GM19238 (cell line): ENCODE results near the gene MMP28.

Source experiments
- DNase-seq: peaks from one replicate; pipeline ENCODE4 v3.0.0; 2011; ENCODE audit warnings: low spot score; ENCODE audit not compliant: insufficient read length

Gene MMP28

DNA sequence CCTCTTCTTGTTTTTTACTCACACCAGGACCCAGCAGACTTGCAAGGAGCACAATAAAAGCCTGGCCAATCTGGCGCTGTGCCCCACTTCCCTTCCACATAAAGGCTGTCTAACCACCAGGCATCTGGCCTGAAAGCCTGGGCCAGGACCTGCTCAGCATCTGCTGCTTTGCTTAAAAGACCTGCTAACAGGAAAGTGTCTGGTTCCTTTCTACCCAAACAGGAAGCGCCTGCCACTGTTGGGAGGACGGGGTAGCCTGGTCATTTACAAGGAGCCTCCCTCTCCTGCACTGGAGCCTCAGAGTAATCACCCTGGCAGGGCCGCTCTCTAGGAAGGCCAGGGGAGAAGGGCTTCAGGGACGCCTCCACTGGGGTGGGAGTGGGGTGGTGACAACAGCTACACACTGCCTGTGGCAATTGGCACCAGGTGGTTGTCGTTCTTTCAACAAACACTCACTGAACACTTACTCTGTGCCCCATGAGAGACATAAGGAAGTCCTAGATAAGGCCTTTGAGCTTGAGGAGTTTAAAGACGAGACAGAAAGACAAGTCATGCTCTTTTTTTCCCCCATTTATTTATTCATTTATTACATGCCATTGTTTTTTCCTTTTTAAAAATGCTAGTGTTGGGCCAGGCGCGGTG is 6.3 kb upstream of the MMP28 start:
- DNase-seq = no peak

DNA sequence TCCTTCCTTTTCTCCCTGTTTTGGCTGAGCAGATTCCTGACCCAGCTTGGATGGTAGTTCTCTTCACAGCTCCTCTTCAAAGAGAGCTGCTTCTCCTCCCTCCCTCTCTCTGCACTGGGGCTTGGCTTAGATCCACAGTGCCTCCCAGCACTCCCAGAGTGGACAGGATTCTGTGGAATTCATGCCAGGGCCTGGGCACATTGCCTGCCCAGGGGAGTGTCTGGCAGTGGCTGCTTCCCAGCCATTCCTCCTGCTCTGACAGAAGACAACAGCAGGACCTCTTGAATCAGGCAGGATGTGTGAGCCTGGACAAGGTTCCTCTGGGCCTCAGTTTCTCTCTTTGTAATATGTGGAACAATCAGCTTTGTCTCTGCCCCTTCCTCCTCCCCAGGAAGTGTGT is 4.5 kb upstream of the MMP28 start:
- DNase-seq = no peak

DNA sequence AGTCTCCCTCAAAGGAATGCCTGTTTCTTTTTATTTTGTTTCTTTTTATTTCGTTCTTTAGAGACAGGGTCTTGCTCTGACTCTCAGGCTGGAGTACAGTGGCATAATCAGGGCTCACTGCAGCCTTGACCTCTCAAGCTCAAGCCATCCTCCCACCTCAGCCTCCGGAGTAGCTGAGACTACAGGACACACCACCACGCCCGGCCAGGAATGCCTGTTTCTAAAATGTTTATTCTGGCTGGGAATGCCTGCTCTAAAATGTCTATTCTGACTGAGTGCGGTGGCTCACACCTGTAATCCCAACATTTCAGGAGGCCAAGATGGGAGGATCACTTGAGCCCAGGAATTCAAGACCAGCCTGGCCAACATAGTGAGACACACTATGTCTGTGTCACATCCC is 2.5 kb upstream of the MMP28 start:
- no peak for DNase-seq

- no peak for DNase-seq
Measured at GRCh38 chr17:35797370-35797769, 1.9 kb upstream of the MMP28 start.

DNA sequence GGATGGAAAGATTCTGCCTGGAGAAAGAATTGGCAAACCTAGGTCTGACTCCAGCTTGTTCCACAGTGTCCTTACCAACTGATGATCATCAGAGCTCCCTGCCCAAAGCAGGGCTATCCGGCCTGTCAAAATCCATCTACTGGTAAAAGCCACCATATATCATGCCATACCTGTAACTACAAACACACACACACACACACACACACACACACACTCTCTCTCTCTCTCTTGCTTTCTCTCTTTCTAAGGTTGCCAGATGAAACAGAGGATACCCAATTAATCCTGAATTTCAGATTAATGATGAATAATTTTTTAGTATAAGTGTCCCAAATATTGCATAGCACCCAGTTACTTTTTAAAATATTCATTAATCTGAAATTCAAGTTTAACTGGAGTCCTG is 1.5 kb upstream of the MMP28 start:
- DNase-seq = no peak

GRCh38 chr17:35795871-35796265 is 427 bp upstream of the MMP28 start:
- DNase-seq = no peak

DNA sequence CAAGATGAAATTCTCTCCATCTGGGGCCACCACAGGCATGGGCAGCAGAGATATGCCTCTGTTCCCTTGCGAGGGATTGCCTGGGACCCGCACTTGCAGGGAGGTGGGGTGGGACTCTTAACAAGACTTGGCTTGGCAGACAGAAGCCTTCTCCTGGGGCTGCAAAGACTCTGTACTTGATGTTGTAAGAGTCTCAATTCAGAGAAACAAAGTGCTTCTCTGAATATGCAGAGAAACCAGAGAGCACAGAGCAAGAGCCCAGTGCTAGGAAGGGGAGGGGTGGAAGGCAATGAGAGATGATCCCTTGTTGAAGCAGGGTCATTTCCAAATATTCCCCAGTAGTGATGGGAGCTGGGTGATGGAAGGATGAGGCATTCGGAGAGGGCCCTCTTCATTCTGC is 2.2 kb downstream of the MMP28 start:
- no peak for DNase-seq

DNA sequence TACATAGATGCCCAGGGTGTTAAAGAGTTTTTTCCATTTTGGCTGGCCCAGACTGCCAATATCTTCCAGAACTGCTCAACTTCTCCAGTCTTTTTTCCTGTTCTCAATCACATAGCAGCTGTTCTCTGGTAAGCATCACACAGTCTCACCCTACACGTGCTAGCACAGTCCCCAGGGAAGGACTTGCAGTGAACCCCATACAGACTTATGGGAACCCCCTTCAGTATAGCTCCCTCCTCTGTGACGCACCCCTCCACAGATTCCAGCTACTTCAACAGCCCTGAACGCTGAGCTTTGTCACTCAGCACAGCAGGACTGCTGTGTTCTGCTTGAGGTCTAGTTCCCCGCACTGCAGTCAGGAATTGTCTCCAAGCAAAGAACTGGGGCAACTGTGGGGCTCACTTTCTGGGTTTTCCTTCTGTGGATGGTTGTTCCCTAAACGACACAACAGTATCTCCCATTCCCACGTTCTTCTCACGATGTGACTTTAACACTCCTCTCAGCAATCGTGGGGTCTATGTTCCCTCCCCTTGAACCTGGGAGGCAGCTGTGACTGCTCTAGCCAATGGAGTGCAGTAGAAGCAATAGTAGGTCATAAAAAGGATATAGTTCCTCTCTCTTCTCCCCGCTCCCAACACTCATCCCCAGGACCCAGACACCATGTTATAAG is 3.6 kb downstream of the MMP28 start:
- DNase-seq = no peak

GRCh38 chr17:35790841-35791240 is 4.6 kb downstream of the MMP28 start:
- DNase-seq = no peak

DNA sequence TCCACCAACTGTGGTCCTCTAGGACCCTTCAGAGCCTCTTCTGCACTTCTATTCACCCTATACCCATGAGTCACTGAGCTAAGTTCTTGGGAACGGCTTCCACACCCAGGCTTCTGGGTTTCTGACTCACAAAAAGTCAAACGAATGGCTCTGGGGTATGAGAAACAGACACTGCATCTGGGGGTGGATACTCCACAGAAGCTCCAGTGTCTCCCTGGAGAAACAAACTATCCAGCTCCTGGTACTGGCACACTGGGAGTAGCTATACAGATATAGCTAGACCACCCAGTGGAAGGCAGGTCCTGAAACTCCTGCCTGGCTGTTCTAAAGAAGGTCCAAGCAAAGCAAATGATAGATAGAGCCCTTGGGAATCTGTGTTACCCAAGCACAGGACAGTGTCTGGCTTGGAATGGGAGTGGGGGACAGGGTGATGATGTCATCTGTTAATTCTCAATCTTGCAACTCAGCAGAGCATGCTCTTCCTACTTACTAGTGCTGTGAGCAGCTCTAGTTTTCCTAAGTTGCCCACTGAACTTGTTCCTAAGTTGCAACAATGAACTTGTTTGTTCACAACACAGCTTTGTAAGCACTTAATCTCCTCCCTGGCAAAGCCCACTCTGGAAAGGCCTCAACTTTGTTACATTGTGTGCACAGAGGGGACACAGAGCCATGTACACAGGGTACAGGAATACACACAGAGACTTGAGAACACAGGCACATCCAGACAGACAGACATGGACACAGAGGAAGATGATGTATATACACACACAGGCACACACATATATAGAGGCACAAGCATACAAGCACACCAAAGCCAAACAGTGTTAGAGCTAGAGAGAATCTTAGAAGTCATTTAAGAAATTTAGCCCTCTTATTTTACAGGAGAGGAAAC is 6.7 kb downstream of the MMP28 start:
- DNase-seq = no peak

DNA sequence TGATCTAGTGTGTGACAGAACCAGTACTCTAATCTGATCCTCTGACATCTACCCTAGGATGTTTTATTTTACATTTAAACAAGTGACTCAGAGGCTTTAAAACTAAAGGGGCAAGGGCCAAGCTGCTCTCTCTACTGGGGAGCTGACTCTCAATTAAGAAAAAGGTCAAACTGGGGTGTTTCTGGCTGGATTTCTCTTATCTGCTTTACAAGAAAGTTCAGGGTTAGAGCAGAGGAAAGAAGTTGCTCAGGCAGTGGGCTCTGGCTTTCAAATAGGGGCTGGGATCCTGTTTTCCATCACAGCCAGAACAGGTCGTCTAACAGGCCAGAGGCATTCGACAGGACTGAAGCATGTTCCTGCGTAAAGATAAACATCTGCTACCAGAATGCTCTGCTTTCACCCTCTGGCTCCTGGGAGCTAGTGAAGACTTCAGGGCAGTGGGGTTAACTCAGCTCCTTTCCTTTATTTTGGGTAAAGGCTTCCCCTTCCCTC is 8.5 kb downstream of the MMP28 start:
- no peak for DNase-seq

DNA sequence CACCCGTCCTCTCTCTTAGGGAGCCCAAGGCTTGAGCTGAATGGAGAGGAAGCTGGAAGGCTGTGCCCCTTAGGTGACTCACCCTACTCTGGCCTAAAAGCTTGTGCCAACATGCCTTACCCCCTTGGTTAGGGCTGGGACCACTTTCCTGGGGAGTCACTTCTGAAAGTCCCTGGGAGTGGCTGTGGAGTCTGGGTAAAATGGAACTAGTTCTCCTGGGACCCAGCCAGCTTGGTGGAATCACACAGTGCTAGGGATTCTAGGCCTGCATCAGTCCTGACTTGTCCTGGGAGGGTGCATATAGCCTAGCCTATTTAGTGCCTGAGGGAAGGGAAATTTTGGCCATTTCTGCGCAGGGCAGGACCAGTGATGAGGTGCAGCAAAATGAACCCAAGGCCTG is 10.5 kb downstream of the MMP28 start:
- no peak for DNase-seq

DNA sequence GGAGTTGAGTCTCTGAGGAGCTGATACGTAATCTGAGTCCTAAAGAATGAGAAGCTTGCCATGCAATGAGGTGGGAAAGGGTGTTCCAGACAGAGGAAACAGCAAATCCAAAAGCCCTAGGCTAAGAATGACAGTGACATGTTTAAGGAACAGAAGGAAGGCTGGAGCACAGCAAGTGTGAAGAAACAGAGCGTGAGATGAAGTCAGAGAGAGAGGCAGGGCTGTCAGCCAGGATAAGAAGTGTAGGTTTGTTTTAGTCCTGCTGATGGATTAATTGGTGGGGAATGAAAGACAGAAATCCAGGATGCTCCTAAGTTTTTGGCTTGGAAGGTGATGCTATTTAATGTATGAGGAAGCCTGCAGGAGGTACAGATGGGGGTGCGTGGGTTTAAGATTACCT is 14.5 kb downstream of the MMP28 start:
- DNase-seq = no peak

DNA sequence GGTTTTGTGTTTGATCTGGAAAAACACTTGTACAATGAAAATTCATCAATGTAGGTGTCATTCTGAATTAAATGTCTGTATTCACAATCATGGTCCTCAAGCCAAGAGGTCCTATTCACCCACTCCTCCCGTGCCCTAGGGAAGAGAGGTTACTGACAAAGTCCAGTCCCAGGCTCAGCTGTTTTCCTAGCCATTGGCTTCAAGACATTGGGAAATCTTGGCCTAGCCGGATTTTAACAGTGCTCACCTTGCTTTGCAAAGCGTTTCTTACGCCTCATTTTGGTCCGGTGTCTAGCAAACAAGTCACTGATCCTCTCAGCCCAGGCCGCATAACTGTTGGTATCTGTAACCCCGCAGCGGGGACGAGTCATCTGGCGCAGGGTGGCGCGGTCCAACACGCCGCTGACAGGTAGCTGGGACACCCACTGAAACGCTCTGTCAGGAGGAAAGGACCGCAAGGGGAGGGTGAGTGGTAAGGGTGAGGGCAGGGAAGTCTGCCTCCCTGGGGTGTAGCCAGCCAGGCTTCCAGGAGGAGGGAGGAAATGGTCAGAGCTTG is 16.7 kb downstream of the MMP28 start:
- DNase-seq = no peak

DNA sequence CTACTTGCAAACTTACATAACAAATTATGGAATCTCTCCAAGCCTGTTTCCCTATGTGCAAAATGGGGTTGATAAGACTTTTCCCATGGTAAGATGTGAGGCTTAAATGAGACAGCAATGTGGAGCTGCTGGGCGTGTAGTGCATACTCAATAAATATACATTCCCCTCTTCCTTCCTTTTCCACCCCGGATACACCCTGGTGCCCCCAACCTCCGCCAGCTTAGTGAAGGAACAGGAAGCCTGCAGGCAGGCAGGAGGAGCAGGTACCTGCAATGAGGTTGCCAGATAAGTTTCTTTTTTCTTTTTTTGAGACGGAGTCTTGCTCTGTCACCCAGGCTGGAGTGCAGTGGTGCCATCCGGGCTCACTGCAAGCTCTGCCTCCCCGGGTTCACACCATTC is 19.9 kb downstream of the MMP28 start:
- no peak for DNase-seq

GRCh38 chr17:35775039-35775438 is 20.4 kb downstream of the MMP28 start:
- no peak for DNase-seq

DNA sequence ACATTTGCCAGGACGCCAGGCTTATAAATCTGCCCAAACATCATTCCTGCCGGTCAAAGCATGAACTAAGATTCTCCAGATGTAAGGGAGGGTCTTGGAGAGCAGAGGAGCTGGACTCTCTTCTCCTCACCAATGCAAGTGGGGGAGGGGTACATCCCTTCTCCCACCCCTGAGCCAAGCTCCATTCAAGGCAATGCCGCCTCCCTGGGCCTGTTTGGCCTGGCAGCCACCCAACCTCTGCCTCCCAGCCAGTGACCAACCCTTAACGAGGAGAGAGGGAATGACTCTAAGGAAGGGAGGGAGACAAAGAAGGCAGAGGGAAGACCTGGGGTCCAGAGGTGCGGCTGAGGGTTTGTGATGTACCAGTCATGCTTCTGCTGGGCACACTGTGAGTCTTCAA is 20.9 kb downstream of the MMP28 start:
- DNase-seq = no peak

GRCh38 chr17:35773679-35774425 is 21.6 kb downstream of the MMP28 start:
- DNase-seq = no peak

DNA sequence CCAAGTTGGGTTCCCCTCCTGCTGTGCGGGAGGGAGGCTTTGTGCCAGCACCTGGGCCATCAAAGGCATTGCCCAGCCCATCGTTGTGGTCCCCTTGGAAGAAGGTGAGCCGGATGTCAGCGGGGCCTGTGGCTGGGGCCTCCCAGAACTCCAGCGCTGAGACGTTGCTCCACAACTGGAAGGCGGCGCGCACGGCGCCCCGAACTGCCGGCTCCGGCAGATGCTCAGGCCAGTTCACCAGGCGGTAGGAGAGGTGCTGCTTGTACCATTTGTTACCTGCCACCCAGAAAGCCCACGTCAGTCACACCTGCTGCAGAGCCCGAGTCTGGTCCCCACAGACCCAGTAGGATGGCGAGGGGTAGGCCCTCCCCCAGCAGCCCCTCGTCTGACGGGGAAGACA is 22.3 kb downstream of the MMP28 start:
- DNase-seq = no peak

DNA sequence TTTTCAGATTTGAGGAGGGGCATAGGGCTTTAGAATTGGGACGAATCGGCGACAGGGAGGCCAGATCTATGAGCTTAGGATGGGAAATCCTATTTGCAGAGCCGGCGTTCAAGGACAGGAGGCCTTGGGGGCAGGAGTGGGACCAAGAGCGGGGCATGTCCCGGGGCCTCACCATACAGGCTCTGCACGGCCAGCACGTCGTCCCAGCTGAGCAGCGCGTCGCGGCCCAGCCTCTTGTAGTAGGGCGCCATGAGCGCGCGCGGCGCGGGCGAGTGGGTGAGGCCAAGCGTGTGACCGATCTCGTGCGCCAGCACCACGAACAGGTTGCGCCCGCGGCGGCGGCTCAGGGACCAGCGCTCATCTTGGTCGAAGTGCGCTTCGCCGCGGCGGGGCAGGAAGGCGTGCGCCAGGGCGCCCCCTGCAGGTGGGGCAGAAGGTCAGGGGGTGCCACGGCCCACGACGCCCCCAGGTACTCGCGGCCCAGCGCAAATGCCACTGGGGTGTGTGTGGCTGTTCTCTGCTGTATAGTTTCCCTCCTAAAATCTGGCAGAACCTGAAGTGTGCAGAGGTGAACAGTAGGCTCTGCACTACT is 25.4 kb downstream of the MMP28 start:
- no peak for DNase-seq

- DNase-seq = no peak
Measured at GRCh38 chr17:35768797-35769196, 26.6 kb downstream of the MMP28 start.
